ENCODE data around the gene TBC1D22A. TPM values are rescaled to one million over a fixed set of nuclear protein-coding genes. Genes with fewer than 3 reads are reported as not detected.

Gene TBC1D22A
- total RNA-seq, 4 donors from 2014 or later = 18.8 to 25.2 (median 23.1) TPM

DNA sequence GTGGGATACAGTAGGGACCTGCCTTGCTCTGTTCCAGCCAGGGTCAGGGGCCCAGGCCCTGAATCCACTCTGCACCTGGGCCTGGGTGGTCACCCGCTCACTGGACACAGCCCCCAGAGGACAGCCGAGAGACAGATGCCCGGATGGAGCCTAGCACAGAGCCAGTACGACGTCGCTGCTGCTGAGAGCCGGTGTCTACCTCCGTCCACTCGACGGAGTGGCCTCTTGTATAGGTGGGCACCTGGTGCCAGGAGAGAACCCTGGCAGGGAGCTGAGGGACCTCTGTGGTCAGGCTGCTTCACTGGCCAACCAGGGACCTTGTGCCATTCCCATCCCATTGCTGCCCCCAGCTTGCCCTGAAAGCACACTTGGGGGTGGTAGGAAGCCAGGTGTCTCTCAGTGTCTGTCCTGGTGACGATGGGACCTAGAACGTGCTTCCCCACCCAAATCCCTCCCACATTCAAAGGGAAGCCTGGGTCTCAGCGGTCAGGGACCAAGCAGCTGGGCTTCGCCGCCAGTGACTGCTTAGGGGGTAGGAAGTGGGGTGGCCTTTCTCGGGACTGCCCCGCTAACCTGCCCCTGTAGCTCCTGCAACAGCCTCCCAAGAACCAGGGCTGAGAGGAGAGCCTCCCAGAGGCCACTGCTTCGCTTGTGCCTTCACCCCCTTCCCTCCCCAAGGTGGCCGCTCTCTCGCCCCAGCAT, 14.1 kb upstream of the TBC1D22A start:
- H3K9me3 ChIP-seq = no peaks in the 10 kb centered on the region
- ATAC-seq (no peak), DNase-seq (no peak)
- peaks cover 45 to 61% of the 10 kb centered on the region in 2 donors for H3K4me1 ChIP-seq
- intact Hi-C loops (cut with DNase I; ENCODE audit: low total_unique reads) (no loop called here), in situ Hi-C loops (cut with MboI; ENCODE audit: low sequenced_read_pairs in 4 of 4) (no loop called here)
- no peaks in the 10 kb centered on the region for H3K36me3 ChIP-seq
- H3K27me3 ChIP-seq = no peaks in the 10 kb centered on the region
- no peak overlapping the region for H3K4me3 ChIP-seq
- H3K27ac ChIP-seq = peak overlapping the region; percentile 64 to 81 (median 69)
- no peak for TF ChIP-seq POLR2A (IDR thresholded peaks at IDR 0.05)
- TF ChIP-seq, protein P1, sequence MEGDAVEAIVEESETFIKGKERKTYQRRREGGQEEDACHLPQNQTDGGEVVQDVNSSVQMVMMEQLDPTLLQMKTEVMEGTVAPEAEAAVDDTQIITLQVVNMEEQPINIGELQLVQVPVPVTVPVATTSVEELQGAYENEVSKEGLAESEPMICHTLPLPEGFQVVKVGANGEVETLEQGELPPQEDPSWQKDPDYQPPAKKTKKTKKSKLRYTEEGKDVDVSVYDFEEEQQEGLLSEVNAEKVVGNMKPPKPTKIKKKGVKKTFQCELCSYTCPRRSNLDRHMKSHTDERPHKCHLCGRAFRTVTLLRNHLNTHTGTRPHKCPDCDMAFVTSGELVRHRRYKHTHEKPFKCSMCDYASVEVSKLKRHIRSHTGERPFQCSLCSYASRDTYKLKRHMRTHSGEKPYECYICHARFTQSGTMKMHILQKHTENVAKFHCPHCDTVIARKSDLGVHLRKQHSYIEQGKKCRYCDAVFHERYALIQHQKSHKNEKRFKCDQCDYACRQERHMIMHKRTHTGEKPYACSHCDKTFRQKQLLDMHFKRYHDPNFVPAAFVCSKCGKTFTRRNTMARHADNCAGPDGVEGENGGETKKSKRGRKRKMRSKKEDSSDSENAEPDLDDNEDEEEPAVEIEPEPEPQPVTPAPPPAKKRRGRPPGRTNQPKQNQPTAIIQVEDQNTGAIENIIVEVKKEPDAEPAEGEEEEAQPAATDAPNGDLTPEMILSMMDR (IDR thresholded peaks at IDR 0.05 in 4 of 5, conservative IDR thresholded peaks at IDR 0.05 in 1 of 5) = no peak

DNA sequence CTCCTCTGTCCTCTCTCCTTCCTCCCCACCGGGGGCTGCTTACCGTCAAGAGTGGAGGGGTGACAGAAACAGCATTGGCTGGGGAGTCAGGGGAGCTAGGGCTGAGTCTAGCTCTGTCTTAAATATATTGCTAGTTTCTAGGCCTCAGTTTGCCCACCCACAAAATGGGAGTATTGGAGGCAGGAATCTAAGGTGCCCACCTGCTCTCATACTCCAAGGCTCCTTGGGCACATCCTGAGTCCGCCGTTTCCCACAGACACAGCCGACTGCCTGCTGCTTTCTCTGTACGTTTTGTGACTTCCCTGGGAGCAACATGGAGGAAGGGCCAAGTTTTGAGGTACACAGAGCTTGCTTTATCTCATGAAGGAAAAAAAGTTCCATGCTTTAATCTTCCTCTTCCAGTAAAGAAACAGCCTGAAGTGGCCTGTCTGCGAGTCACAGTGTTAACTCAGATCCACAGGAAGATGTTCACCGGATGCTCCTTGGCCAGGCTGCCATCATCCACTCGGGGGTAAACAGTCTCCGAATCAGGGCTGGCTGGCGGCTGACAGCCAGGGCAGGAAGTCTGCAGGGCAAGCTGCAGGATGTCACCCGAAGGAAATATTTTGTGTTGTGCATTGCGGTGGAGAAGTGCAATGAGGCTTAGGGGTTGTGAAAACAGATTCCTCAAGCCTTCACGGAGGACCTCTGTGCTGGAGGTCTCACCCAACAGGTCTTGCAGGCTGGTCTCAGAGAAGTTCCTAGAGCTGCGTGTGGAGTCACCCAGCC, 13.4 kb upstream of the TBC1D22A start:
- peaks cover 52 to 68% of the 10 kb centered on the region in 2 donors for H3K4me1 ChIP-seq
- no peak overlapping the region for H3K27ac ChIP-seq
- in situ Hi-C loops (cut with MboI; ENCODE audit: low sequenced_read_pairs in 4 of 4) (no loop called here), intact Hi-C loops (cut with DNase I; ENCODE audit: low total_unique reads) (no loop called here)
- TF ChIP-seq POLR2A (IDR thresholded peaks at IDR 0.05) = no peak
- TF ChIP-seq, protein P1 (IDR thresholded peaks at IDR 0.05 in 4 of 5, conservative IDR thresholded peaks at IDR 0.05 in 1 of 5) = no peak
- H3K27me3 ChIP-seq = no peaks in the 10 kb centered on the region
- H3K9me3 ChIP-seq = no peaks in the 10 kb centered on the region
- H3K4me3 ChIP-seq = no peak overlapping the region
- ATAC-seq (no peak), DNase-seq (no peak)
- H3K36me3 ChIP-seq = no peaks in the 10 kb centered on the region

DNA sequence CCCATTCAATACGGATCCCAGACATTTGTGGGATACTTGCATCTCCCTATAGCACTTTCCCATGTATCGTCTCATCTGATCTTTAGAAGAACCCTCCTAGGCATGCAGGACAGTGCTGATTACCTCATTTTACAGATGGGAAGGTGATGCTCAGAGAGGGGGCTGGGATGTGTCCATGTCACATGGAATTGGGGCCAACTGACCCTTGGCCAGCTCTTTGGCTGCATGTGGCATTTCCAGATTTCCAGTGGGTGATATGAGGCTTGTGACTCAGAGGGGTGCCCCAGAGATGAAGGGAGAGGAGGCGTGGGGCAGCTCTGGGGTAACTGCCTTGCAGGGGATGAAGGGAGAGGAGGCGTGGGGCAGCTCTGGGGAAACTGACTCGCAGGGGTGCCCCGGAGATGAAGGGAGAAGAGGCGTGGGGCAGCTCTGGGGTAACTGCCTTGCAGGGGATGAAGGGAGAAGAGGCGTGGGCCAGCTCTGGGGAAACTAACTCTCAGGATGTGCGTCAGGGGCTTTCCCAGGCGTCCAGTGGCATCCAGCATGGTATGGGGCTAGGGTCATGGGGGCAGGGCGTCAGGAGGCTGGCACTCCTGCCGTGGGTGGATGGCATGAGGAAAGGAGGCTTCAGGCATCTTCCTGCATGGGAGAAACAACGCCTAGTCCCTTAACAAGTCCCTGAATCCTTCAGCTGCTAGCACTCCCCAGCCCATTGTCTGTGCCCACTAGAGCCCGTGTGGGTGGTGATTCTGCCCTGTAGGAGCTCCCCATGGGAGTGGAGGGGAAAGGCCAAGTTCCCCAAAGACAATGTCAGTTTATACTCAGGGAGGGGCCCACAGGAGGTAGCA, 12.5 kb upstream of the TBC1D22A start:
- Histone ChIP-seq H3K27ac (peak overlapping the region in 2 of 4 donors; percentile 34 to 91), H3K4me3 (no peak overlapping the region), H3K4me1 (peaks cover 60 to 72% of the 10 kb centered on the region in 2 donors), H3K36me3 (no peaks in the 10 kb centered on the region), H3K9me3 (no peaks in the 10 kb centered on the region), H3K27me3 (no peaks in the 10 kb centered on the region)
- DNase-seq (no peak), ATAC-seq (no peak)
- in situ Hi-C loops (cut with MboI; ENCODE audit: low sequenced_read_pairs in 4 of 4) = no loop called here
- intact Hi-C loops (cut with DNase I; ENCODE audit: low total_unique reads) = no loop called here
- no peak for TF ChIP-seq POLR2A (IDR thresholded peaks at IDR 0.05)
- TF ChIP-seq, protein P1 (IDR thresholded peaks at IDR 0.05 in 4 of 5, conservative IDR thresholded peaks at IDR 0.05 in 1 of 5) = no peak

DNA sequence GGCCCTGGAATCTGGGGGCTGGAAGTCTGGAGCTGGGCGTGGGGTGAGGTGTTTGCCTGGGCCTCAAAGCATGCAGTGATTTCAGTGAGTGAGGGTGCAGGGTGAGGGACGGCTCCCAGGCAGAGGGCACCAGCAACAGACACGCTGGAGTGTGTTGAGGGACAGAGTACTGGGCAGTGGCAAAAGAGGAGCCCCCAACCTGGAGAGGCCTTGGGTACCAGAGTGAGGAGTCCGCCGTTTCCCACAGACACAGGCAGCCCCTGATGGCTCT, 12.0 kb upstream of the TBC1D22A start:
- in situ Hi-C loops (cut with MboI; ENCODE audit: low sequenced_read_pairs in 4 of 4) (no loop called here), intact Hi-C loops (cut with DNase I; ENCODE audit: low total_unique reads) (no loop called here)
- no peak overlapping the region for H3K4me3 ChIP-seq
- peaks cover 60 to 72% of the 10 kb centered on the region in 2 donors for H3K4me1 ChIP-seq
- TF ChIP-seq, protein P1 (IDR thresholded peaks at IDR 0.05 in 4 of 5, conservative IDR thresholded peaks at IDR 0.05 in 1 of 5) = no peak
- no peak for TF ChIP-seq POLR2A (IDR thresholded peaks at IDR 0.05)
- no peaks in the 10 kb centered on the region for H3K36me3 ChIP-seq
- DNase-seq (no peak), ATAC-seq (no peak)
- peak overlapping the region; percentile 11 to 92 (median 62) for H3K27ac ChIP-seq
- H3K9me3 ChIP-seq = no peaks in the 10 kb centered on the region
- H3K27me3 ChIP-seq = no peaks in the 10 kb centered on the region

Measured in gastrocnemius medialis (tissue), 4 donors.